OCI-LY1 (cell line): ENCODE results near the gene UBE2H.

Experiments
- EZH2 ChIP-seq: fragments of 200-600 bp; sonication (generic), shearing (Covaris generic); IDR thresholded peaks from 2 replicates; pipeline ENCODE4 v1.8.0; 2017; ENCODE audit warnings: borderline replicate concordance, mixed run types, mild to moderate bottlenecking, antibody characterized with exemption, low read length, moderate library complexity, mixed read lengths
- TF ChIP-seq, protein P1 (sequence below): fragments of 200-600 bp; sonication (generic), shearing (Covaris generic); IDR thresholded peaks from 2 replicates; pipeline ENCODE4 v1.5.1; 2017; ENCODE audit warnings: mild to moderate bottlenecking, antibody characterized with exemption, low read length, moderate library complexity, mixed read lengths

DNA sequence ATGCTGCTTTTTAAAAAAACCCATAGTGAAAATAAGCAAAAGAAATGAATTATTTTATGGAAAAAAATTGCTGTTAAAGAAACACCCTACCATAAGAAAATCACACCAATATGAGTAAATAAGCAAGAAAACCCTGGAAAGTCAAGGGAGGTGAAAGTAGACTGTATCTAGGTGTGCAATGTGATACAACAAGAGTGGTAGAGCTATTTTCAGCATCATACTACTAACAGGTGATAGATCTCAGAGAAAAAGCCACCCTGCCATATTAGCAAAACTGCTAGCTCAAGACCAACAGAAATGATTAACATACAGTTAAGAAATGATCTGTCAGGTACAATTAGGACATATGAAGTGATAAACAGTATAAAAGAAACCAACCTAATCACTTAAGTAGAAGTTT lies 54.8 kb downstream of the UBE2H start:
- TF ChIP-seq, protein P1, sequence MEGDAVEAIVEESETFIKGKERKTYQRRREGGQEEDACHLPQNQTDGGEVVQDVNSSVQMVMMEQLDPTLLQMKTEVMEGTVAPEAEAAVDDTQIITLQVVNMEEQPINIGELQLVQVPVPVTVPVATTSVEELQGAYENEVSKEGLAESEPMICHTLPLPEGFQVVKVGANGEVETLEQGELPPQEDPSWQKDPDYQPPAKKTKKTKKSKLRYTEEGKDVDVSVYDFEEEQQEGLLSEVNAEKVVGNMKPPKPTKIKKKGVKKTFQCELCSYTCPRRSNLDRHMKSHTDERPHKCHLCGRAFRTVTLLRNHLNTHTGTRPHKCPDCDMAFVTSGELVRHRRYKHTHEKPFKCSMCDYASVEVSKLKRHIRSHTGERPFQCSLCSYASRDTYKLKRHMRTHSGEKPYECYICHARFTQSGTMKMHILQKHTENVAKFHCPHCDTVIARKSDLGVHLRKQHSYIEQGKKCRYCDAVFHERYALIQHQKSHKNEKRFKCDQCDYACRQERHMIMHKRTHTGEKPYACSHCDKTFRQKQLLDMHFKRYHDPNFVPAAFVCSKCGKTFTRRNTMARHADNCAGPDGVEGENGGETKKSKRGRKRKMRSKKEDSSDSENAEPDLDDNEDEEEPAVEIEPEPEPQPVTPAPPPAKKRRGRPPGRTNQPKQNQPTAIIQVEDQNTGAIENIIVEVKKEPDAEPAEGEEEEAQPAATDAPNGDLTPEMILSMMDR, result no peak
- no peak for TF ChIP-seq EZH2
